Esophagus squamous epithelium (tissue), 5 donors: Measurements from ENCODE around the gene CFAP410. TPM values are rescaled to one million over a fixed set of nuclear protein-coding genes. Genes with fewer than 3 reads are reported as not detected.

Source experiments
- DNase-seq: peaks from one replicate; lab custom pipeline; 2025; lab: John Stamatoyannopoulos, UW
- H3K27ac ChIP-seq, 4 donors: fragments of 200-600 bp; sonication (generic); one replicate each; pipeline ENCODE4 v1.5.1; 2016 to 2019; ENCODE audit warnings: mild to moderate bottlenecking in 1 of 4
- H3K27me3 ChIP-seq, 4 donors: fragments of 200-600 bp; sonication (generic); 1 replicate in 3 of 4; 2 replicates in 1 of 4; pipeline versions ENCODE4 v1.5.1 to v1.6.0; 2017 to 2021; ENCODE audit warnings: antibody characterized with exemption in 1 of 4
- H3K36me3 ChIP-seq, 3 donors: fragments of 200-600 bp; sonication (generic); one replicate each; pipeline ENCODE4 v1.5.1; 2016 to 2019
- H3K4me1 ChIP-seq, 3 donors: fragments of 200-600 bp; sonication (generic); one replicate each; pipeline ENCODE4 v1.5.1; 2017 to 2019
- H3K4me3 ChIP-seq, 4 donors: fragments of 200-600 bp; sonication (generic); 1 replicate in 3 of 4; 2 replicates in 1 of 4; pipeline ENCODE4 v1.5.1; 2016 to 2019; ENCODE audit warnings: mild to moderate bottlenecking in 2 of 4, moderate library complexity in 1 of 4
- H3K9me3 ChIP-seq, 3 donors: fragments of 200-600 bp; sonication (generic); one replicate each; pipeline ENCODE4 v1.5.1; 2016 to 2019
- POLR2A ChIP-seq, 4 donors: fragments of 450-650 bp; IDR thresholded peaks; one replicate each; pipeline ENCODE4 v1.6.1; 2017; ENCODE audit warnings: antibody characterized with exemption in 4 of 4, mild to moderate bottlenecking in 4 of 4, moderate library complexity in 3 of 4
- WGBS, 2 donors: methylation state at CpG; one replicate each; pipeline ENCODE4 v1.1.5; 2018; 5-methylcytosine and 5-hydroxymethylcytosine counted together
- intact Hi-C: fragments of 100-400 bp; cut with DNase I; formaldehyde crosslinking; loops from one replicate; pipeline ENCODE4 v1.15.0; 2022
- total RNA-seq, 4 donors: library from RNA; depleted of rRNA; stranded (reverse); fragments of >200 nt; gene quantifications; one replicate each; pipeline ENCODE4 v1.1.0, GENCODE V29; 2016
- TF ChIP-seq, protein P1 (sequence below), 6 experiments: fragments of 450-650 bp in 4 of 6; fragments of 200-600 bp in 2 of 6; sonication (generic) in 2 of 6; IDR thresholded peaks; one replicate each; pipeline ENCODE4 v1.5.1; 2016 to 2019; ENCODE audit warnings: antibody characterized with exemption in 6 of 6, mild to moderate bottlenecking in 4 of 6, moderate library complexity in 4 of 6
- donor health status: DM: yes; HTN: yes; CAD: no.

Gene CFAP410
- total RNA-seq, 4 donors from 2014 or later = 7.9 to 21.8 (median 13.7) TPM

DNA sequence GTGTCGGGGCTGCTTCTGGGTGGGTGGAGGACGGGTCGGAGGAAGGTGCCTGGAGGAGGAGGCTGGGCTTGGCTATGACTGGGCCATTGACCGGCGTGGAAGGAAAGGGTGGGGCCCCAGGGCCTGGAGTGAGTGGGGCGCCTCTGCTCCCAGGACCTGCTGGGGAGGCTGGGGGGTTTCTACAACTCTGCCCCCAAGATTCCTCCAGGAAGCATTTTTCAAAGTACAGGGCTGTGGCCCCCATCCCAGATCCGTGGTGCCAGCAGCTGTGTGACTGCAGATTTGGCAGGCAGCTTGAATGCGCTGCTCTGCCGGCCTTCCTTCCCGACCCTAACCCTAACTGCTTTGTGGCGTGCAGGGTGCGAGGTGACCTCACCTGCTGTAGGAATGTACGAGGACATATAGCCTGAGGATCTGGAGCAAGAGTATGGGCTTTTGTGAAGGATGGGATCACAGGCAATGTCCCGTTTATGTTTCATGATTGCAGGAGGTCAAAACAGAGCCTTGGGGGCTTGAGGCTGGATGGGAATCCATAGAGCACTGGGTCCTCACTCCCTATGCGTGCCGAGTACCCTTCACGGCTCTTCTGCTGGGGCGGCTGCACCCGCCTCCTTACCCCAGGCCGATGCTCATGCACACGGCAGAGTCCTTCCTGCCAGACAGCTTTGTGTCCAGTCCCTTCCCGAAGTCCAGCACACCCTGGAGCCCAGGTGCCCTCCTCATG is 38.9 kb upstream of the CFAP410 start:
- H3K4me3 ChIP-seq = no peak overlapping the region
- H3K9me3 ChIP-seq = no peaks in the 10 kb centered on the region
- peaks cover 0 to 58% (median 0%) of the 10 kb centered on the region in 4 donors for H3K27me3 ChIP-seq
- WGBS, 2 donors = 47 to 65% methylated on average over 9 to 10 of the region's 22 CpGs
- H3K27ac ChIP-seq = no peak overlapping the region
- H3K4me1 ChIP-seq = peaks cover 0 to 9% (median 6%) of the 10 kb centered on the region in 3 donors
- TF ChIP-seq, protein P1, sequence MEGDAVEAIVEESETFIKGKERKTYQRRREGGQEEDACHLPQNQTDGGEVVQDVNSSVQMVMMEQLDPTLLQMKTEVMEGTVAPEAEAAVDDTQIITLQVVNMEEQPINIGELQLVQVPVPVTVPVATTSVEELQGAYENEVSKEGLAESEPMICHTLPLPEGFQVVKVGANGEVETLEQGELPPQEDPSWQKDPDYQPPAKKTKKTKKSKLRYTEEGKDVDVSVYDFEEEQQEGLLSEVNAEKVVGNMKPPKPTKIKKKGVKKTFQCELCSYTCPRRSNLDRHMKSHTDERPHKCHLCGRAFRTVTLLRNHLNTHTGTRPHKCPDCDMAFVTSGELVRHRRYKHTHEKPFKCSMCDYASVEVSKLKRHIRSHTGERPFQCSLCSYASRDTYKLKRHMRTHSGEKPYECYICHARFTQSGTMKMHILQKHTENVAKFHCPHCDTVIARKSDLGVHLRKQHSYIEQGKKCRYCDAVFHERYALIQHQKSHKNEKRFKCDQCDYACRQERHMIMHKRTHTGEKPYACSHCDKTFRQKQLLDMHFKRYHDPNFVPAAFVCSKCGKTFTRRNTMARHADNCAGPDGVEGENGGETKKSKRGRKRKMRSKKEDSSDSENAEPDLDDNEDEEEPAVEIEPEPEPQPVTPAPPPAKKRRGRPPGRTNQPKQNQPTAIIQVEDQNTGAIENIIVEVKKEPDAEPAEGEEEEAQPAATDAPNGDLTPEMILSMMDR (IDR thresholded peaks at IDR 0.05) = no peak
- no peak for TF ChIP-seq POLR2A (IDR thresholded peaks at IDR 0.05)
- intact Hi-C loops = no loop called here
- H3K36me3 ChIP-seq = no peaks in the 10 kb centered on the region
- DNase-seq = no peak

DNA sequence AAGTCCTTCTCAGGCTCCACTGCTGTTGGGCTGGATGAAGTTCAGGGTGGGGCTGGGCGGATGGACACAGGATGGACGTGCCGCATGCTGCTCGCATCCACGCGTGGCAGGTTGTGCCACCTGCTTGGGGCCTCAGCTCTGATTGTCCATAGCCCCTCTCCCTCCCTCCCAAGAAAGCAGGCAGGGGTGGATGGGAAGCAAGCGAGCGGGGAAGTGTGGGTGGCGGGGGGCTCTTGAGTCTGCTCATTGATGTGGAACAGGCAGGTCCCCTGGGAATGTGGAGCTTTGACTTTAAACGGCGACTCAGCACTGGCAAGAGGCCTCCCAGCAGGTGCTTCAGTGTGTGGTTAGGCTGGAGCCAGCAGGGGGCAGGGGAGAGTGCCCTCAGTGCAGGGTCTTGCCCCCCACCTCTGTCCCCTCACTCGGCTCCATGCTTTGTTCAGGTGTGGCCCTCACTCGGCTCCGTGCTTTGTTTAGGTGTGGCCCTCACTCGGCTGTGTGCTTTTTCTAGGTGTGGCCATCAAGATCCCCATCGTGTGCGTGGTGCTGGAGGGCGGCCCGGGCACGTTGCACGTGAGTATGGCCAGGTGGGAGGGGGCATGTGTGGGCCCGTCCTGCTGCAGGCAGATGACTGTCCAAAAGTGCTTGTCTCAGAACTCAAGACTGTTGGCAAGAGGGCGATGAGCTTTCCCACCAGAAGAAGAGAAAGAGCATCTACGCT is 38.2 kb upstream of the CFAP410 start:
- Histone ChIP-seq H3K27me3 (peaks cover 0 to 59% (median 0%) of the 10 kb centered on the region in 4 donors), H3K4me1 (peaks cover 0 to 9% (median 6%) of the 10 kb centered on the region in 3 donors), H3K27ac (no peak overlapping the region), H3K9me3 (no peaks in the 10 kb centered on the region), H3K36me3 (no peaks in the 10 kb centered on the region), H3K4me3 (no peak overlapping the region)
- WGBS, 2 donors = 39% methylated on average over 8 of the region's 24 CpGs; no CpG with 5 or more reads in 1 of the 2 donors
- TF ChIP-seq, protein P1 (IDR thresholded peaks at IDR 0.05) = peak in 1 of 6 experiments; percentile 22
- no peak for TF ChIP-seq POLR2A (IDR thresholded peaks at IDR 0.05)
- DNase-seq = no peak
- intact Hi-C loops = no loop called here

DNA sequence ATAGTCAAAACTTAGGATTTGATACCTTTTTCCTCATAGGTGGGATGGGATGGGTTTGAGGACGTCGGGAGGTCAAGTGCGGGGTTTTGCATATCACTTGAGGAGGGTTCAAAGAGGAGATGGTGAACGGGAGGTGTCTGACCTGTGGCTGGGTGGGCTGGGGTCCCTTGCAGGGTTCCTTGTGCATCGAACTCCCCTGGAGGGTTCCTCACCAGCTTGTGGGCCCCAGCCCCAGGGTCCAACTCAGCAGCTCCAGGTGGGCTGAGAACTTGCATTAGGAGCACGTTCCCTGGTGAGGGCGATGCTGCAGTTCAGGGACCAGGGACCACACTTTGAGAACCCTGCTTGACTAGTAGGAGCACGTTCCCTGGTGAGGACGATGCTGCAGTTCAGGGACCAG is 37.4 kb upstream of the CFAP410 start:
- Histone ChIP-seq H3K36me3 (no peaks in the 10 kb centered on the region), H3K4me3 (no peak overlapping the region), H3K9me3 (no peaks in the 10 kb centered on the region), H3K4me1 (peaks cover 0 to 9% (median 6%) of the 10 kb centered on the region in 3 donors), H3K27ac (no peak overlapping the region), H3K27me3 (peaks cover 0 to 67% (median 0%) of the 10 kb centered on the region in 4 donors)
- intact Hi-C loops = no loop called here
- WGBS, 2 donors = 87 to 92% methylated on average over 4 to 5 of the region's 9 CpGs
- no peak for DNase-seq
- TF ChIP-seq, protein P1 (IDR thresholded peaks at IDR 0.05) = no peak
- TF ChIP-seq POLR2A (IDR thresholded peaks at IDR 0.05) = no peak

DNA sequence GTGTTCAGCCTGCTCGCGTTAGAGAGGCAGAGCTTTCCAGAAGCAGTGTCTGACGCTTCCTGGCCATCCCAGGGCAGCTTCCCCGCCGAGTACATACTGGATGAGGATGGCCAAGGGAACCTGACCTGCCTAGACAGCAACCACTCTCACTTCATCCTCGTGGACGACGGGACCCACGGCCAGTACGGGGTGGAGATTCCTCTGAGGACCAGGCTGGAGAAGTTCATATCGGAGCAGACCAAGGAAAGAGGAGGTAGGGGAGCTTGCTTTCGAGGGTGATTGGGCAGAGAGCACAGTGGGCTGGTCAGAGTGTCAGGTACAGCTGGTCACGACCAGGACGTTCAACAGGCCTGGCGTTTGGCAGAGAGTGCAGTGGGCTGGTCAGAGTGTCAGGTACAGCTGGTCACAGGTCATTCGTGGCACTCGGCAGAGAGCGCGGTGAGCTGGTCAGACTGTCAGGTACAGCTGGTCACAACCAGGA is 36.6 kb upstream of the CFAP410 start:
- Histone ChIP-seq H3K36me3 (no peaks in the 10 kb centered on the region), H3K9me3 (no peaks in the 10 kb centered on the region), H3K4me3 (no peak overlapping the region), H3K27ac (no peak overlapping the region), H3K27me3 (peaks cover 0 to 73% (median 0%) of the 10 kb centered on the region in 4 donors), H3K4me1 (peaks cover 0 to 9% (median 6%) of the 10 kb centered on the region in 3 donors)
- no peak for TF ChIP-seq POLR2A (IDR thresholded peaks at IDR 0.05)
- TF ChIP-seq, protein P1 (IDR thresholded peaks at IDR 0.05) = no peak
- DNase-seq = no peak
- WGBS, 2 donors = 84% methylated on average over 11 to 19 of the region's 19 CpGs
- intact Hi-C loops = no loop called here

DNA sequence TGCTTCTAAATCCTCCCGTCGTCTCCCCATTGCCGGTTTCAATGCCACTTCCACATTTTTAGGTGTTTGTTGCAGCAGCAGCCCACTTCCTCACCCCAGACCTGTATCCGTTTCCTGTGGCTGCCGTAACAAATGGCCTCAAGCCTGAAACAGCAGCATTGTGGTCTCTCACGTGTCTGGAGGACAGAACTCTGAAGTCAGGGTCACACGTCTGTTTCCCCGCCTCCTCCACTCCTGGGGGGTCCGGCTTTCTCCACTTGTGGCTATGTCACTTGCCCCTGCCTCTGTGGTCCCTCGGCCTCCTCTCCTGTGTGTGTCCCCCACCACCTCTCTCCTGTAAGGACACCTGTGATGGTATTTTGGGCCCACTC is 36.1 kb upstream of the CFAP410 start:
- Histone ChIP-seq H3K4me3 (no peak overlapping the region), H3K36me3 (no peaks in the 10 kb centered on the region), H3K4me1 (peaks cover 0 to 11% (median 6%) of the 10 kb centered on the region in 3 donors), H3K27ac (no peak overlapping the region), H3K27me3 (peaks cover 0 to 74% (median 0%) of the 10 kb centered on the region in 4 donors), H3K9me3 (no peaks in the 10 kb centered on the region)
- WGBS, 2 donors = 70 to 78% methylated on average over 10 of the region's 10 CpGs
- no peak for DNase-seq
- TF ChIP-seq POLR2A (IDR thresholded peaks at IDR 0.05) = no peak
- TF ChIP-seq, protein P1 (IDR thresholded peaks at IDR 0.05) = no peak
- intact Hi-C loops = no loop called here
